KMS-11 (cell line): ENCODE measurements around the gene CRIM1.
A peak's percentile ranks its signal among the peaks of the same experiment; 100 is the strongest.

Source experiments
- H2AFZ ChIP-seq: fragments of 200-600 bp; sonication (generic); 2 replicates; pipeline ENCODE4 v1.6.1; 2016; ENCODE audit warnings: antibody characterized with exemption, mixed run types, low read depth
- H3K27ac ChIP-seq: fragments of 200-600 bp; sonication (generic); 2 replicates; pipeline ENCODE4 v1.6.1; 2016; ENCODE audit warnings: mild to moderate bottlenecking, mixed run types
- H3K27me3 ChIP-seq: fragments of 200-600 bp; sonication (generic); 2 replicates; pipeline ENCODE4 v1.6.1; 2017; ENCODE audit warnings: mild to moderate bottlenecking, low read depth, mixed run types, moderate library complexity; ENCODE audit not compliant: insufficient read depth
- H3K36me3 ChIP-seq: fragments of 200-600 bp; sonication (generic); 2 replicates; pipeline ENCODE4 v1.6.1; 2017; ENCODE audit warnings: mild to moderate bottlenecking, mixed run types; ENCODE audit not compliant: insufficient read depth
- H3K4me1 ChIP-seq: fragments of 200-600 bp; sonication (generic); 2 replicates; pipeline ENCODE4 v1.6.1; 2016; ENCODE audit warnings: mild to moderate bottlenecking, low read depth, mixed run types; ENCODE audit not compliant: poor library complexity, severe bottlenecking
- H3K4me2 ChIP-seq: fragments of 200-600 bp; sonication (generic); 2 replicates; pipeline ENCODE4 v1.7.0; 2016; ENCODE audit warnings: mild to moderate bottlenecking, mixed run types
- H3K4me3 ChIP-seq: fragments of 200-600 bp; sonication (generic); IDR thresholded peaks from 2 replicates; pipeline ENCODE4 v1.6.1; 2017; ENCODE audit warnings: low read depth, low read length, mixed read lengths; ENCODE audit not compliant: insufficient read depth
- H3K79me2 ChIP-seq: fragments of 200-600 bp; sonication (generic); 2 replicates; pipeline ENCODE4 v1.6.1; 2016; ENCODE audit warnings: low read depth, mixed run types; ENCODE audit not compliant: insufficient read depth
- H3K9ac ChIP-seq: fragments of 200-600 bp; sonication (generic); 2 replicates; pipeline ENCODE4 v1.6.1; 2016; ENCODE audit warnings: mild to moderate bottlenecking, mixed run types
- H4K20me1 ChIP-seq: fragments of 200-600 bp; sonication (generic); 2 replicates; pipeline ENCODE4 v1.6.1; 2016; ENCODE audit warnings: mild to moderate bottlenecking, mixed run types; ENCODE audit not compliant: insufficient read depth
- TF ChIP-seq, protein P1 (sequence below): fragments of 200-600 bp; sonication (generic); conservative IDR thresholded peaks from 2 replicates; pipeline ENCODE4 v1.6.1; 2017; ENCODE audit warnings: low read depth, mild to moderate bottlenecking, antibody characterized with exemption, low read length, moderate library complexity, mixed read lengths

The CRIM1 gene

DNA sequence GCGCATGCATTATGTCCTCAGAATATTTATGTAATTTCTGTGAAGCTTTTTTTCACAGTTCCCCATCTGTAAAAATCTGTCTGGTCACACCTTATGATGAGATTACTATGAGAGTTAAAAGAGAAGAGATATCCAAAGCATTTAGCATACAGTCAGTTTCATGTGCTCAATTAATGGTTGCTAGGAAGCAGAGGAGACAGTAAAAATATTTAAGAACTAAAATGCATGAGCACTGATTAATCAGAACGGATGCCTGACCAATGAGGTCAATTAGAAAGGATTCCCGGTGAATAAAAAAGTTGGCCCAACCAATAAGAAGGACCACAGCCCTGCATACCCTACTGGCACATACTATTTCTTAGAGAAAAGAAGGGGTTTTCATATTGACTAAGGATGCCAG lies 12.0 kb upstream of the CRIM1 start:
- no peak overlapping the region for H3K27ac ChIP-seq
- H4K20me1 ChIP-seq = no peaks in the 10 kb centered on the region
- TF ChIP-seq, protein P1, sequence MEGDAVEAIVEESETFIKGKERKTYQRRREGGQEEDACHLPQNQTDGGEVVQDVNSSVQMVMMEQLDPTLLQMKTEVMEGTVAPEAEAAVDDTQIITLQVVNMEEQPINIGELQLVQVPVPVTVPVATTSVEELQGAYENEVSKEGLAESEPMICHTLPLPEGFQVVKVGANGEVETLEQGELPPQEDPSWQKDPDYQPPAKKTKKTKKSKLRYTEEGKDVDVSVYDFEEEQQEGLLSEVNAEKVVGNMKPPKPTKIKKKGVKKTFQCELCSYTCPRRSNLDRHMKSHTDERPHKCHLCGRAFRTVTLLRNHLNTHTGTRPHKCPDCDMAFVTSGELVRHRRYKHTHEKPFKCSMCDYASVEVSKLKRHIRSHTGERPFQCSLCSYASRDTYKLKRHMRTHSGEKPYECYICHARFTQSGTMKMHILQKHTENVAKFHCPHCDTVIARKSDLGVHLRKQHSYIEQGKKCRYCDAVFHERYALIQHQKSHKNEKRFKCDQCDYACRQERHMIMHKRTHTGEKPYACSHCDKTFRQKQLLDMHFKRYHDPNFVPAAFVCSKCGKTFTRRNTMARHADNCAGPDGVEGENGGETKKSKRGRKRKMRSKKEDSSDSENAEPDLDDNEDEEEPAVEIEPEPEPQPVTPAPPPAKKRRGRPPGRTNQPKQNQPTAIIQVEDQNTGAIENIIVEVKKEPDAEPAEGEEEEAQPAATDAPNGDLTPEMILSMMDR = no peak
- no peaks in the 10 kb centered on the region for H3K27me3 ChIP-seq
- H3K4me1 ChIP-seq = no peaks in the 10 kb centered on the region
- H3K4me3 ChIP-seq = no peak overlapping the region
- H2AFZ ChIP-seq = no peak overlapping the region
- H3K79me2 ChIP-seq = no peaks in the 10 kb centered on the region
- no peaks in the 10 kb centered on the region for H3K36me3 ChIP-seq
- no peak overlapping the region for H3K9ac ChIP-seq
- H3K4me2 ChIP-seq = no peak overlapping the region

DNA sequence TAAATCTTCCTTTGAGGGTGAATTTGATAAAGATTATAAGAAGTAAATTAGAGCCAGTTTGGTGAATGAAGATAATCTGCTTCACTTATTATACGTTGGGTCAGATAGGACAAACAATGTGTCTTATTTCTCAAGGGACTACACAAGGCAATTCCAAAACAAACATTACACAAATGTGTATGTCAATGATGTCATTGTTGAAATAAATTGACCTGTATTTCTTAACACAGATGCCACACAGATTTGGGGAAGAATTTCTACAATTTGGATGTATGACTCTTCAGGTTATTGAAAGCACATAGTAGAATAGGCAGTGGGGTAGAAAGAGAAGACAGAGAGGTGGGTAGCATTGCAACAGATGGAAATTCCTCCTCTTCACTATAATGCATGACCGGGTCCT lies 6.9 kb upstream of the CRIM1 start:
- Histone ChIP-seq H3K9ac (no peak overlapping the region), H4K20me1 (no peaks in the 10 kb centered on the region), H3K4me3 (no peak overlapping the region), H3K4me2 (no peak overlapping the region), H3K27me3 (no peaks in the 10 kb centered on the region), H3K79me2 (no peaks in the 10 kb centered on the region), H3K4me1 (peaks cover 14% of the 10 kb centered on the region), H2AFZ (no peak overlapping the region), H3K27ac (no peak overlapping the region), H3K36me3 (no peaks in the 10 kb centered on the region)
- TF ChIP-seq, protein P1 = no peak

DNA sequence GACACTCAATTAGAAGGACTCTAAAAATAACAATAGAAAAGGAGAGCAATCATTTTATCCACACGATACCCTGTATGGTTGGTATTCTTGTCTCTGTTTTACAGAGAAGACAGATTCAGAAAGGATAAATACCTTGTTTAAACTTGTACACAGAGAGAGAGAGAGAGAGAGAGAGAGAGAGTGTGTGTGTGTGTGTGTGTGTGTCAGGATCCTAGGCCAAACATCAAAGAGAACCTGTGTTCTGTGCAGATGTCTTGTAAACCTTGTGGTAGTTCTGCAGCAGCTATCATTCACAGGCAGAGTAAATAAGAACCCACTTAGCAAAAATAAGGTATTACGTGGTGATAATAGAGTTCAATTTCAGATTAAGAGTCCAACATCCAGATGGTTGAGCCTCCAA lies 4.3 kb upstream of the CRIM1 start:
- Histone ChIP-seq H3K9ac (no peak overlapping the region), H2AFZ (no peak overlapping the region), H3K27me3 (no peaks in the 10 kb centered on the region), H3K79me2 (no peaks in the 10 kb centered on the region), H3K4me2 (no peak overlapping the region), H3K4me1 (peaks cover 14% of the 10 kb centered on the region), H3K36me3 (no peaks in the 10 kb centered on the region), H3K27ac (no peak overlapping the region), H3K4me3 (no peak overlapping the region), H4K20me1 (no peaks in the 10 kb centered on the region)
- TF ChIP-seq, protein P1 = no peak

DNA sequence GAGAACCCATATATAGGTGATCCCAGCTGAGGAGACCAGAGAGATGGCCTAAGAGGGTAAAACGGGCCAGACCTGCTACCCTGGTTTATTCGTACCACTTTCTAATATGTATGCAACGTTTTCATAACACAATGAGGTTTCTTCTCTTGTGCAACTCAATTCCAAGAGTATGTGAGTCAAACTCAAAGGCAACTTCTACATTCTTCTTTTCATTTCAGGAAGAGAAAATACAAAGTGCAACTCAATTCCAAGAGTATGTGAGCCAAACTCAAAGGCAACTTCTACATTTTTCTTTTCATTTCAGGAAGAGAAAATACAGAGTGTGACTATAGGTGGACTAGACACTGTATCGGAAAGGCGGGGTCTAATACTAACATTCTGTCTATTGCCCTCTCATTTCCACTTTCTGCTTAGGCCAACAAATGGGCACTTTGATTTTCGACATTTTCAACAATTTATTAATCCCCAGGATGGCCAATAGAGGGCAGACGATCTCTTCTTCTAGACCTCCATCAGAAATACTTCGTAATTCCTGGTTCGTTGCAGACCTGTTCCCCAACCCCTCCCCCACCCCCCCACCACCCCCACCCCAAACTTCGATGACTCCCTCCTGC lies 3.7 kb upstream of the CRIM1 start:
- Histone ChIP-seq H3K4me2 (no peak overlapping the region), H4K20me1 (no peaks in the 10 kb centered on the region), H3K36me3 (no peaks in the 10 kb centered on the region), H3K27me3 (no peaks in the 10 kb centered on the region), H3K27ac (no peak overlapping the region), H2AFZ (no peak overlapping the region), H3K79me2 (peaks cover 2% of the 10 kb centered on the region; the same call in 1 of the 2 replicates), H3K9ac (no peak overlapping the region), H3K4me1 (peaks cover 14% of the 10 kb centered on the region), H3K4me3 (no peak overlapping the region)
- TF ChIP-seq, protein P1 = peak; percentile 59
